ENCODE measurements around the gene CKMT2. TPM values are rescaled to one million over a fixed set of nuclear protein-coding genes. Genes with fewer than 3 reads are reported as not detected.
A peak's percentile ranks its signal among the peaks of the same experiment; 100 is the strongest.

CKMT2 gene
- total RNA-seq, 2 experiments from 2014 or later, result not detected

- Mint-ChIP-seq H3K36me3 (ENCODE audit: low read depth) (peaks cover 14% of the 10 kb centered on the region), H3K27me3 (no peaks in the 10 kb centered on the region), H3K4me1 (peaks cover 44% of the 10 kb centered on the region), H3K27ac (peak overlapping the region; percentile 97), H3K9me3 (no peaks in the 10 kb centered on the region), H3K4me3 (peak overlapping the region; percentile 92)
- CTCF ChIA-PET, result interaction anchor here (0.6 to 1.4 kb wide), 6 partner anchors 12 to 717 kb away, joined by 3 to 7 read pairs (median 3); no protein-coding TSS in a partner anchor
- DNase-seq, result no peak
- POLR2A ChIA-PET, result interaction anchor here (0.7 kb wide), 1 partner anchor 1413 kb away, joined by 5 read pairs; no protein-coding TSS in a partner anchor
Observed at GRCh38 chr5:81302596-81302995, 69.5 kb downstream of the CKMT2 start.

DNA sequence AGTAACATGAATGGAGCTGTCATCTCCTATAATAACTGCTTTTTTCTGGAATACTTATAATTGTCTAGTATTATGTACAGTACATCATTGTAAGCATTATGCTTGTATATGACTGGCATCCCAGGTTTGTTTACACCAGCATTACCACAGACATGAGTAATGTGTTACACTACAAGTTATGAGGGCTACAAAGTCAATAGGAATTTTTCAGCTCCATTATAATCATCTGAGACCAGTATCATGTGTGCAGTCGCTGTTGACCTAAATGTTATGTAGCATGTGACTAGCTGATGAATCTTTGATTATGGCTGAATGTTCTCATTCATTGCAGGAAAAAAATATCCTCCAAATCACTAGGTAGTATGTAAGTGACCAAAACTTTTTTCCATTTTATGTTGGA is 70.4 kb downstream of the CKMT2 start:
- POLR2A ChIA-PET, result no interaction called here
- Mint-ChIP-seq H3K36me3 (ENCODE audit: low read depth) (peaks cover 14% of the 10 kb centered on the region), H3K9me3 (no peaks in the 10 kb centered on the region), H3K27ac (no peak overlapping the region), H3K4me3 (no peak overlapping the region), H3K4me1 (peaks cover 41% of the 10 kb centered on the region), H3K27me3 (no peaks in the 10 kb centered on the region)
- no peak for DNase-seq
- CTCF ChIA-PET, result interaction anchor here (0.6 to 1.1 kb wide), 2 partner anchors 13 to 529 kb away, joined by 3 read pairs; no protein-coding TSS in a partner anchor

- H3K36me3 Mint-ChIP-seq (ENCODE audit: low read depth), result peaks cover 22% of the 10 kb centered on the region
- no peak overlapping the region for H3K4me3 Mint-ChIP-seq
- DNase-seq, result no peak
- H3K9me3 Mint-ChIP-seq, result no peaks in the 10 kb centered on the region
- POLR2A ChIA-PET, result no interaction called here
- H3K27me3 Mint-ChIP-seq, result no peaks in the 10 kb centered on the region
- H3K27ac Mint-ChIP-seq, result no peak overlapping the region
- CTCF ChIA-PET, result interaction anchor here (0.6 kb wide), 1 partner anchor 633 kb away, joined by 4 read pairs; no protein-coding TSS in a partner anchor
- peaks cover 23% of the 10 kb centered on the region for H3K4me1 Mint-ChIP-seq
Observed at GRCh38 chr5:81305785-81306184, 72.7 kb downstream of the CKMT2 start.

DNA sequence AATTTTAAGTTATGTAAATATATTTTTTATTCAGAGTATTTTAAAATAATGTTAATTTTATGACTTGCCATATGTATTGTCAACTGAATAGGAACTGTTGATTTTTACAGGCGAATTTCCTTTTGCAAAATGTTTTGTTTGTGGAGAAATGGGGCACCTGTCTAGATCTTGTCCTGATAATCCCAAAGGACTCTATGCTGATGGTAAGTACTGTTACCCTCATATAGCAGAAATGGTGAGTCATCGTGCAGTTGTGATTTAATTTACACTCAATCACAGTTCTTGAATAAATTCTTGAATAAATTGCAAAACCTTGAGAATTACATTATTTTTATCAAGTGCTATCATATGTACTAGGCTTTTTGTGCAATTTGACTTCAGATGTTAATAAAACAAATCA is 75.7 kb downstream of the CKMT2 start:
- Mint-ChIP-seq H3K4me3 (no peak overlapping the region), H3K36me3 (ENCODE audit: low read depth) (peaks cover 34% of the 10 kb centered on the region), H3K4me1 (peaks cover 10% of the 10 kb centered on the region), H3K27ac (no peak overlapping the region), H3K27me3 (no peaks in the 10 kb centered on the region), H3K9me3 (no peaks in the 10 kb centered on the region)
- DNase-seq, result no peak
- ChIA-PET CTCF (interaction anchor here (0.7 kb wide), 1 partner anchor 577 kb away, joined by 3 read pairs; no protein-coding TSS in a partner anchor), POLR2A (no interaction called here)

DNA sequence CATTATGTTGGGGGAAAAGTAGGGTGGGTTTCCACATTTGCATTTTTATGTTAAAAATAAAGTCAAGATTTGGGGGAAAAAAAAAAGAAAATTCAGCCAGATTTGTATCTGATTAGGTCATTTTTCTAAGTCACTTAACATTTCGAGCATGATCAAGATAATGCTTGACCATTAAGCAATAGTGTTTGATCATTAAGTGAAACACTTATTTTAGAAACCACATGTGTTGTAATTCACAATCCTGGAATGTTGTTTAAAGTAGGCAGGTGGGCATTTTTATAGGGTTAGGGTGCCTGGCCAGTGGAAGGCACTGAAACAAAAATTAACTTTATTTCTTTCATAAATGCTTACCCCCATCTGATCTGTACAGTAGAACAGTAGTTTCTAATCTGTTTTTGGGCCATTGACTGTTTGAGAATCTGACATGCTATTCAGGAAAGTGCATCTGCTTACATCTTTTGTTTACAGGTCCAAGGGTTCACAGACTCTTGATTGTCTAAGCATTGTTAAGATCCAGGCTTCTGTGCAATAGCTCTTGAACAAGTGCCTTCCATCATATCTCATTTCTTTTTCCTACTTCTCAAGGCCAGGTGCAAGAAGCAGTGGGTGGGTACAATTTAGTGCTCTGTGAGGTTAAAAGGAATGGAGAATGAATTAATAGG is 77.4 kb downstream of the CKMT2 start:
- Mint-ChIP-seq H3K27me3 (no peaks in the 10 kb centered on the region), H3K9me3 (no peaks in the 10 kb centered on the region), H3K4me3 (no peak overlapping the region), H3K4me1 (peaks cover 2% of the 10 kb centered on the region), H3K27ac (no peak overlapping the region), H3K36me3 (ENCODE audit: low read depth) (peaks cover 32% of the 10 kb centered on the region)
- CTCF ChIA-PET, result interaction anchor here (1.2 kb wide), 1 partner anchor 11 kb away, joined by 4 read pairs; no protein-coding TSS in a partner anchor
- DNase-seq, result no peak
- POLR2A ChIA-PET, result no interaction called here

- H3K27ac Mint-ChIP-seq, result no peak overlapping the region
- peaks cover 30% of the 10 kb centered on the region for H3K36me3 Mint-ChIP-seq (ENCODE audit: low read depth)
- CTCF ChIA-PET, result interaction anchor here (2.1 to 3.2 kb wide), 2 partner anchors 11 to 13 kb away, joined by 7 to 10 read pairs; partner anchors contain the start of gene ZCCHC9
- no peaks in the 10 kb centered on the region for H3K4me1 Mint-ChIP-seq
- DNase-seq, result no peak
- POLR2A ChIA-PET, result no interaction called here
- no peak overlapping the region for H3K4me3 Mint-ChIP-seq
- peaks cover 2% of the 10 kb centered on the region for H3K9me3 Mint-ChIP-seq
- H3K27me3 Mint-ChIP-seq, result no peaks in the 10 kb centered on the region
Observed at GRCh38 chr5:81313278-81313677, 80.2 kb downstream of the CKMT2 start.

DNA sequence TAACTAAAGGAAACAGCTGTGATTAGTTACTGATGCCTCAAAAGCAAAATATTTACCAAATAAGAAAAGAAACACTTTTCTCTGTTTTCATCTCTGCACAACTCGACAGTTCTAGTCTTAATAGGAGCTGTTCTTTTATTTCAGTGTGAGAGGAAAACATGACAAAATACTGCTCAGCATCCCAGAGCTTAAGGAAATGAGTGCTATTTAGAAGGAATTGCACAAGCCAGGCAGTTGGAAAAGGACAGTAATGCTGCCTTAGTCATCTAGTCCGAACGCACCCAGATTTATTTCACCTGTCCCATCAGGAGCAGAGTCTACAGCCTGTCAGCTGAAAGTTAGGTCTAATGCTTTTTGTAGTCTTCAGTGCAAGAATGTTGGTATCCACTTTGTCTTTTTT is 80.6 kb downstream of the CKMT2 start:
- Mint-ChIP-seq H3K9me3 (peaks cover 2% of the 10 kb centered on the region), H3K4me1 (no peaks in the 10 kb centered on the region), H3K27me3 (no peaks in the 10 kb centered on the region), H3K4me3 (no peak overlapping the region), H3K27ac (no peak overlapping the region), H3K36me3 (ENCODE audit: low read depth) (peaks cover 30% of the 10 kb centered on the region)
- ChIA-PET POLR2A (no interaction called here), CTCF (interaction anchor here (2.1 to 3.2 kb wide), 2 partner anchors 12 to 14 kb away, joined by 7 to 10 read pairs; partner anchors contain the start of gene ZCCHC9)
- DNase-seq, result no peak

- Mint-ChIP-seq H3K27me3 (no peaks in the 10 kb centered on the region), H3K36me3 (ENCODE audit: low read depth) (peaks cover 24% of the 10 kb centered on the region), H3K4me3 (no peak overlapping the region), H3K27ac (no peak overlapping the region), H3K4me1 (no peaks in the 10 kb centered on the region), H3K9me3 (peaks cover 2% of the 10 kb centered on the region)
- POLR2A ChIA-PET, result no interaction called here
- DNase-seq, result no peak
- CTCF ChIA-PET, result interaction anchor here (0.6 to 3.2 kb wide), 3 partner anchors 13 to 19 kb away, joined by 6 to 10 read pairs (median 7); partner anchors contain the start of gene ZCCHC9
Observed at GRCh38 chr5:81314581-81314980, 81.5 kb downstream of the CKMT2 start.

GRCh38 chr5:81315336-81315735 is 82.2 kb downstream of the CKMT2 start:
- Mint-ChIP-seq H3K27me3 (no peaks in the 10 kb centered on the region), H3K27ac (no peak overlapping the region), H3K4me1 (no peaks in the 10 kb centered on the region), H3K9me3 (peaks cover 2% of the 10 kb centered on the region), H3K4me3 (no peak overlapping the region), H3K36me3 (ENCODE audit: low read depth) (peaks cover 22% of the 10 kb centered on the region)
- no peak for DNase-seq
- CTCF ChIA-PET, result interaction anchor here (0.6 to 3.2 kb wide), 3 partner anchors 13 to 18 kb away, joined by 6 to 10 read pairs (median 7); partner anchors contain the start of gene ZCCHC9
- POLR2A ChIA-PET, result no interaction called here

DNA sequence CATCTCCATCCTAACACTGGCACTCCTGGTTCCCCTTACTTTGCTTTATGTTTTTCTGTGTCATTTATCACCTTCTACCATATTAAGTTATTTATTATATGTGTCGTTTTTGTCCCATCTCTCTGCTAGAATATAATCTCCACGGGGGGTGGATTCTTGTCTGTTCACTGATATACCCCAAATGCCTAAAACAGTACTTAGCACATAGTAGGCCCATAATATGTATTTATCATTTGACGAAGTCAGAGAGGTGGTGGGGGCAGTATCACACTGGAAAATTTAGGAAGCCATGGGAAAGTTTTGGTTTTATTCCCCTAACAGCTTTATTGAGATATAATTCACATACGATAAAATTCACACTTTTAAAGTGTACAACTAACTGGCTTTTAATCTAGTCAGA is 82.7 kb downstream of the CKMT2 start:
- Mint-ChIP-seq H3K4me3 (no peak overlapping the region), H3K4me1 (no peaks in the 10 kb centered on the region), H3K36me3 (ENCODE audit: low read depth) (peaks cover 20% of the 10 kb centered on the region), H3K27ac (no peak overlapping the region), H3K27me3 (no peaks in the 10 kb centered on the region), H3K9me3 (peaks cover 2% of the 10 kb centered on the region)
- no peak for DNase-seq
- POLR2A ChIA-PET, result no interaction called here
- CTCF ChIA-PET, result interaction anchor here (0.7 to 3.2 kb wide), 2 partner anchors 13 to 16 kb away, joined by 3 to 10 read pairs; no protein-coding TSS in a partner anchor

Other genes starting within 250 kb of the CKMT2 start
- gene ZCCHC9, start 68.3 kb downstream of the CKMT2 start, total RNA-seq, result 10 to 100 TPM; 33.6 to 35.2 TPM
- not detected for gene ACOT12, start 160.8 kb downstream of the CKMT2 start, total RNA-seq